ENCODE results near the gene RPP30.
"Not testable (repeated sequence)": the region's sequence is repeated elsewhere in the genome, so short reads cannot be mapped to it uniquely, and the experiment has no call there.

Gene RPP30

DNA sequence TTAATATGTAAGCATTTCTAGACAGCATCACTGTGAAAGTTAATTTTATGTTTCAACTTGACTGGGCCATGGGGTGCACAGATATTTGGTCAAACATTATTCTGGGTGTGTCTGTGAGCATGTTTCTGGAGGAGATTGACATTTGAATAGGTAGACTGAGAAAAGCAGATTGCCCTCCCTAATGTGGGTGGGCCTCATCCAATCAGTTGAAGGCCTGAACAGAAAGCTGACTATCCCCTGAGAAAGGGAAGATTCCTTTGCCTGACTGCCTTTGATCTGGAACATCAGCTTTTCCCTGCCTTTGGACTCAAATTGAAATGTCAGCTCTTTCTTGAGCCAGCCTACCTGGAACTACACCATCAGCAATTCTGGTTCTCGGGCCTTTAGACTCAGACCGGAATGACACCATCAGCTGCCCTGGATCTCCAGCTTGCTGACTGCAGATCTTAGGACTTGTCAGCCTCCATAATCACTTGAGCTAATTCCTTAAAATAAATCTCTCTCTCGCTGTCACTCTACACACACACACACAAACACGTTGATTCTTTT is 5.7 kb upstream of the RPP30 start:
- in situ Hi-C loops (cut with MboI; ENCODE audit: low sequenced_read_pairs) = loop anchor here (25.0 kb wide), 1 partner anchor 1079 kb away; no protein-coding TSS in a partner anchor

DNA sequence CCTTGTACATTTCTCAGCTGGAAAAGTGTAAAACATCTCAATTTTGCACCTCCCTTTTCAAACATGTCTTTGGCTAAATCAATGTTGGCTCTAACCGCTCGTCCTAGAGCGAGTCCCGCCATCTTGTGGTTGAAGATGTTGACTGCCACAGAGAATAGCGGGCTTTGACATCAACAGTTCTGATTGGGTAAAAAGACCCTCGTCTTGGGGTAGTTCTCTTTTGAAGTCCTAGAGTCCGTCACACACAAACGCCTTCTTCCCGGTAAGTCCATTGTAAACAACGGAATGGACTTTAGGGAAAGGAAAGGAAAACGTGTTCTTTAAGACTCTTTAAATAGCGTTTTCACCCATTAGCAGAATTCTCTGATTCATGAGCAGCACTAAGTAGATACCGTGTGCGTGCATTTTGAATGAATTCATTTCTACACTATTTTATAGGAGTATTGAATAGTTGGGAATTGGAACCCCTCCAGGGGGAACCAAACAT is 452 bp upstream of the RPP30 start:
- in situ Hi-C loops (cut with MboI; ENCODE audit: low sequenced_read_pairs) = loop anchor here (25.0 kb wide), 1 partner anchor 1084 kb away; no protein-coding TSS in a partner anchor

DNA sequence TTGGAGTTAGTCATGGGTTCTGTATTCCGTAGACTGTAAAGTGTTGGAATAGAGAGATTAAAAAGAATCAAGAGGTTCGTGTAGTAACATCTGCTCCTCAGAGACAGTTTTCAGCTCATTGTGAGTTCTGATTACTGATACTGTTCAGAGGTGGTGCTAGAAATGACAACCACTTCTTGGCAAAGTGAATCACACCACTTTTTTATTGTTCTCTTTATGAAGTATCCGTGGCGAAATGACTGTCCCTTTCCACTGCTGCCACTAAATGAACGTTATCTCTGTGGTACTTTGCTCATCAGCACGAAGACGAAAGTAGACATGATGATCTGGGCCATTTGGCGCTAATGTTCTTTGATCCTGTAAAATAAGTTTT is 860 bp downstream of the RPP30 start:
- in situ Hi-C loops (cut with MboI; ENCODE audit: low sequenced_read_pairs) = loop anchor here (25.0 kb wide), 1 partner anchor 1085 kb away; no protein-coding TSS in a partner anchor

DNA sequence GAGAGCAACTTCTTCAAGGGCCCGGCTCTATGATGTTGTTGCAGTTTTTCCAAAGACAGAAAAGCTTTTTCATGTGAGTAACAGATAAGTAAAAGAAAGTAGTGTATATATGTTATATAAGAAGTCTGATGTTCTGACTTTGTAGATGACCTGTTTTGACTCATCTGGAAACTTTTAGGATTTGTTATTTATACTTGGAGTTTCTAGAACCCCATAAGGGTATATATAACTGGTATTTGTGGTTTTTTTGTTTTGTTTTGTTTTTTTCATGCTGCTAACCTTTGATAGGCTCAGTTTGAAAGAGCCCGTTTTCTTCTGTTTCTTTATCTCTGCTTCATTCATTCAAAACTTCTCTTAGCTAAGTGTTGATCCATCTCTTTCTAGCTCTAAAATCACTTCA is 7.3 kb downstream of the RPP30 start:
- in situ Hi-C loops (cut with MboI; ENCODE audit: low sequenced_read_pairs) = no loop called here

DNA sequence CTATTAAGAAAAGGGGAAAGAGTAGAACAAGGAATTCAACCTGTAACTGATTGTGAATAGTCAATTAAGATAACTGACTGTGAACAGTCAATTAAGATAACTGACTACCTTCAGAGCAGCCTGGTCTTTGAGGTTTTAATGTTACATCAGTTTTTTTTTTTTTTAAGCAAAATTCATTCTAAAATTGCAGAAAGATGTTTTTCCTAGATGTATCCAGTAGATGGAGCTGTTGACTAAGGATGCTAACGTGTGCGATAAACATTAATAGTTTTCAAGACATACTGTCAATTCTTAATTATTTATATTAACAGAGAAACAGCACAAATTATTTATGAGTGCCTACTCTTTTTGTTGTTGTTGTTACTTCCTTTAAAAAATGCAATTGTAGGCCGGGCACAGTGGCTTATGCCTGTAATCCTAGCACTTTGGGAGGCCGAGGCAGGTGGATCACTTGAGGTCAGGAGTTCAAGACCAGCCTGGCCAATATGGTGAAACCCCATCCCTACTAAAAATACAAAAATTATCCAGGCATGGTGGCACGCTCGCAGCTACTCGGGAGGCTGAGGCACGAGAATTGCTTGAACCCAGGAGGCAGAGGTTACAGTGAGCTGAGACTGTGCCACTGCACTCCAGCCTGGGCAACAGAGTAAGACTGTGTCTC is 8.4 kb downstream of the RPP30 start:
- in situ Hi-C loops (cut with MboI; ENCODE audit: low sequenced_read_pairs) = not testable (repeated sequence)

DNA sequence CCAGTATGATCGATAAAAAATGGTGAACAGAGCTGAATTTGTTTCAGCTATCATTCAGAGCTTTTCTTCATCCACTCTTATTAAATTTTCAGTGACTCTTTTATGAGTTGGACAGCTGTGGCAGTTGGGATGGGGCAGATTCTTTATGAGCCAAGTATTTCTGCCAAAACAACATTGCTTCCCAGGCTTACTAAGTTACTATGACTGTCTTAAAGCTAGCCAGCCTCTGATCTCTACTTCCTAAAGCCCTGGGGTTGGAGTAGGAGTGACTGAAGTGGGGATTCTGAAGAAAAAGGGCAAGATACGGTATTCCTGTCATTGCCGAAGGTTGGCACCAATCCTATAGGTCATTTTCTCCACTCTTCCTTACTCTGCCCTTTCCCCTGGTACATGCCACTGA is 12.7 kb downstream of the RPP30 start:
- in situ Hi-C loops (cut with MboI; ENCODE audit: low sequenced_read_pairs) = no loop called here

DNA sequence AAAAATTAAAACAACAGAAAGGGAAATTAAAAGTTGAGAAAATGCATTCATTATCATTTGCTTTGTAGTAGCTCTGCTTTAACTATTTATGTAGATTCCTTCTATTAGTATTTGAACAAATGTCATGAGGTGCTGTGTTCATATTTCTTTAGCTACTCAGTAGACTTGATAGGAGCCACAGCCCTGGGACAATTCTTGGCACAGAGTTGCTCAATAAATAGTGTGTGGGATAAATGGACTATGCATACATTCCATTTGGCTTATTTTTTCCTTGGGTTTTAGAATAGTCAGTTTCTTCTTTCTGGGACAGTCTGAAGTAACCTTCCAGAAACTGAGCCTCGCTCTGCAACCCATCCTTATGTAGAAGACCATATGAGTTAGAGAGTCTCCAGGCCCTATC is 13.4 kb downstream of the RPP30 start:
- in situ Hi-C loops (cut with MboI; ENCODE audit: low sequenced_read_pairs) = no loop called here

DNA sequence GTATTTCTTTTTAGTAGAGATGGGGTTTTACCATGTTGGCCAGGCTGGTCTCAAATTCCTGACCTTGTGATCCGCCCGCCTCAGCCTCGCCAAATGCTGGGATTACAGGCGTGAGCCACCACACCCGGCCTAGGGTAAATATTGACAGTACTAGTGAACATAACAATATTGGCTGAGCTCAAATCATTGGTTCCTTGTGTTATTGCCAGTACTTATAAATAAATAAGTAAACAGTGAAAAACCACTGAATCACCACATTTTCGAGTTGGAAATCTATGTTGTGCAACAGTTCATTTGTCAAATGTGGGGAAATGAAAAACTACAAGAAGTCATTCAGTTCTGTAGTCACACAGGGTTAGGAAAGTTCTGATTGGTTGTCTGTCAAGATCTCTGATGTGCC is 15.8 kb downstream of the RPP30 start:
- in situ Hi-C loops (cut with MboI; ENCODE audit: low sequenced_read_pairs) = no loop called here

DNA sequence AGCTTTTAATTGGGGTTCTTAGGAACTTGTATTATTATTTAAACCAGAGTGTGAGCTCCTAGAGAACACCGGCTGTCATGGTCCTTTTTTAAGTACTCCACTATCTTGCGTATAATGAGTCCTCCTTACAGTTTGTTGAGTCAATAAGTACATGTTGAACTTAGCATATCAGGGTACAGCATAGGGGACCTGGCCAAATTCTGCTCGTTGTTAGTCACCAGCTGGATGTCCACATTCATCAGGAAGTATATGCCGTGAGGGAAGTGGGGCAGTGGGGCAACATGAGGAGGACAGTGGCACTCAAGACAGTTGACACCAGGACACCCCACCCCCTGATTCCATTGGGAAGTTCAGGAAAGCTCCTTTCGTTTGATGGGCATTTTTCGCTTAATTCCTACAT is 16.6 kb downstream of the RPP30 start:
- in situ Hi-C loops (cut with MboI; ENCODE audit: low sequenced_read_pairs) = no loop called here

DNA sequence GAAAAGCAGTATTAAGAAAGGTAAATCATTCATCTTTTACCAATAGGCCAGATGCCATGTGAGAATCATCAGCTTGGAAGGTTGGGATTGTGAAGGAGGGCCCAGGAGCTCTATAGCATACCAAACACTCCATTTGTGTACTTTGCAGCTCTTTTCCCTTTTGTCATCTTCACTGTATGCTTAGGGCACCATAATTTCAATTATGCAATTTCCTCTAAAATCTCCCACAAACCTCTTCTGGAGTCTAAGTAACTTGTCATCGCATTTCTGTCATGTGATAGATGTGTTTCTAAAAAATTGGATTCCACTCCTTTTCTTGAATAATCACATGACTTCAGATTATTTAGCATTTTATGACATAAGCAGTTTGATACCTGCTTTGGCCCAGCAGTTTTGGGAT is 17.9 kb downstream of the RPP30 start:
- in situ Hi-C loops (cut with MboI; ENCODE audit: low sequenced_read_pairs) = no loop called here

DNA sequence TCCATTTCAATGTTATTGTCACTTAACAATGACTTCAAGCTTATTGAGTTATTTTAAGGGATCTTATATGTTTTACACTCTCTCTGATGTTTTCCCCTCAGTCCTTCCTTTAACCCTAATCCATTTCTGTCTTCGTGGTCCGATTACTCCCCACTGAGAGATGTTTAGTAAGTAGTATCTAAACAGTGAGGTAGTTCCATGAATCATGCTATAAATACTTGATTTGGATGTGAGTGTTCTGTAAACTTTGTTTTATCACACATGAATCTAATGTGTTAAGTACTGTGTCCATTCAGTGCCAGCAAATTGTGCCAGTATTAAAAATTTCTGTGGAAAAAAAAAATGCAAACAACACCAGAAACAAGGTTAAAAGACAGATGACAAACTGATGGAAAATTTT is 18.6 kb downstream of the RPP30 start:
- in situ Hi-C loops (cut with MboI; ENCODE audit: low sequenced_read_pairs) = no loop called here

DNA sequence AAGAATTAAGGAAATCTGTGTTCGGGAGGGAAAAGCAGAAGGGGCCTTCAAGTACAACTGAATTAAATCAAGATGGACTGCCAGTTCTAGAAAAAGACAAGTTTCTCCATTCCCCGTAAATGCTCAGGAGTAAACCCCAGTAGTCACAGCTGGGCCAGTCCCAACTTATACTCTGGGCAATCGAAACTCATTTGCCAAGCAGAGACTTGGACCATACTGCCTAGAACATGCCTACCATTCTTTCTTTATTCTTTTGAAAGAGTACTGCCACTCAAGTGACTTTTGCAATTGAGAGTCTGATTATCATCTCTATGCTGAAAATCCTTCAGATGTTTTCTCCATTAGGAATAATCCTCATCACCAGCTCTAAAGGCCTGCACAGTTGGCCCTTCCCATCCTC is 21.4 kb downstream of the RPP30 start:
- in situ Hi-C loops (cut with MboI; ENCODE audit: low sequenced_read_pairs) = no loop called here

DNA sequence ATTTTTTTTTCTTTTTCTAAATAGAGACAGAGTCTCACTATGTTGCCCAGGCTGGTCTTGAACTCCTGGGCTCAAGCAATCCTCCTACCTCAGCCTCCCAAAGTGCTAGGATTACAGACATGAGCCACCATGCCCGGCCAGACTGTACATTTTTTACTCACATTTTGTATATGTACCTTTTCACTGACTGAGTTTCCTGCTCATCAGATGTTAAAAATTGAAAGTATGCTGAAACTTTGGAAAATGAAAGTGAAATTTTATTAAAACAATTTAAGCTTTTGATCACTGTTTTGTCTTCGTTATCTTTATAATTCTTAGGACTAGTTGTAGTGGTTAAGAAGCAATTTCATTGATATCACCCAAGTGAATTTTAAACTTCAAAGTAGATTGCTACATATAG is 25.1 kb downstream of the RPP30 start:
- in situ Hi-C loops (cut with MboI; ENCODE audit: low sequenced_read_pairs) = not testable (repeated sequence)

DNA sequence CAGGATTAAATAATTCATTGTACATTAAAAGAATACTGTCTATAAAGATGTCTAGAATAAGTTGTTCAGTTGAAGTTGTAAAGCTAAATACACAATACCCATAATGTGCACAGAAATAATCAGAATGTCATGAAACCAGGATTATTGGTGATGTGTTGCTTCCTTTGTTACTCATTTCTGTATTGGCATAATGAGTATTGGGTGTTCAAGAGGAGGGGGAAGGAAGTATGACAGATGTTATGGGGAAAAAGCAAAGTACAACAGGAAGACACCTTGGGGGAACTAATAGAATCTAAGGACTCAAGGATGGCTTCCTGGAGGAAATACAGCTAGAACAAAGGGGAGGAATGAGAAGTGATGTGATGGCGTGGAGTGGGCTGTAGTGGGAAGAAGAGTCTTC is 34.2 kb downstream of the RPP30 start:
- in situ Hi-C loops (cut with MboI; ENCODE audit: low sequenced_read_pairs) = loop anchor here (25.0 kb wide), 1 partner anchor 331 kb away; no protein-coding TSS in a partner anchor

DNA sequence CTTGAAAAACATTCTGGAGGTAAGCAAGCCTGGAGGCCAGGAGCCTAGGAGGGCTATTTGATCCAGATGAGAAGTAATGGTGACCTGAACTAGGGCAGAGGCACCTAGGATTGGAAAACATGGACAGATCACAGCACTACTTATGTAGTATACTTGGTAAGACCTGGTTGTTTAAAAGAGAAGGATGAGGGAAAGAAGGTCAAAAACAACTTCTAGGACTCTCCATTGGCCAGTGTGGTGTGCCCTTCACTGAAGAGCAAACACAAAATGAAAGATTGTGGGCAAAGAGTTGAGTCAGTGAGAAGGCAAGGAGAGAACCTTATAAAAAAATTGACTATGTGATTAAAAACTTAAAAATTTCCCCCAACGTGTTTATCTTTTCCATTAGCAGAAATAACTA is 34.8 kb downstream of the RPP30 start:
- in situ Hi-C loops (cut with MboI; ENCODE audit: low sequenced_read_pairs) = loop anchor here (25.0 kb wide), 1 partner anchor 331 kb away; no protein-coding TSS in a partner anchor

DNA sequence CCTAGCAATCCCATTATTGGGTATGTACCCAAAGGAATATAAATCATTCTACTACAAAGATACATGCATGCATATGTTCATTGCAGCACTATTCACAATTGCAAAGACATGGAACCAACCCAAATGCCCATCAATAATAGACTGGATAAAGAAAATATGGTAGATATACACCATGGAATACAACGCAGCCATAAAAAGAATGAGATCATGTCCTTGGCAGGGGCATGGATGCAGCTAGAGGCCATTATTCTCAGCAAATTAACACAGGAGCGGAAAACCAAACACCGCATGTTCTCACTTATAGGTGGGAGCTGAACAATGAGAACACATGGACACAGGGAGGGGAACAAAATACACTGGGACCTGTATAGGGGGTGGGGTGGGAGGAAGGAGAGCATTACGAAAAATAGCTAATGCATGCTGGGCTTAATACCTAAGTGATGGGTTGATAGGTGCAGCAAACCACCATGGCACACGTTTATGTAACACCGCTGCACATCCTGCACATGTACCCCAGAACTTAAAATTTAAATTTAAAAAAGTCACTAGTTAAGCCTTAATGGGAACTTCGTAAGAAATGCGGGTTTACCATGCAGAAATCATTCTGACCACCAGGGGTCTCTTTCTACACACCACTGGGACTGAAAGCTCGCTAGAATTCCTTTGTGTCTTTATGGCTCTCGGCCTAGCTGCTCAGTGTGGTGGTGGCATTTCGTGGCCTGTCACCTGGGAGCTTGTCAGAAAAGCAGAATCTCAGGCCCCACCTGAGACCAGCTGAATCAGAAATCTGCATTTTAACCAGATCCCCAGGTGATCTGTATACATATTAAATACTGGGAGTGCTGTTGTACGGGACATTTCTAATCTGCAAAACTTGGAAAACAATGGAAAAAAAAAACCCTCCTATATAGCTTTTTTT is 39.6 kb downstream of the RPP30 start:
- in situ Hi-C loops (cut with MboI; ENCODE audit: low sequenced_read_pairs) = loop anchor here (25.0 kb wide), 1 partner anchor 326 kb away; no protein-coding TSS in a partner anchor

DNA sequence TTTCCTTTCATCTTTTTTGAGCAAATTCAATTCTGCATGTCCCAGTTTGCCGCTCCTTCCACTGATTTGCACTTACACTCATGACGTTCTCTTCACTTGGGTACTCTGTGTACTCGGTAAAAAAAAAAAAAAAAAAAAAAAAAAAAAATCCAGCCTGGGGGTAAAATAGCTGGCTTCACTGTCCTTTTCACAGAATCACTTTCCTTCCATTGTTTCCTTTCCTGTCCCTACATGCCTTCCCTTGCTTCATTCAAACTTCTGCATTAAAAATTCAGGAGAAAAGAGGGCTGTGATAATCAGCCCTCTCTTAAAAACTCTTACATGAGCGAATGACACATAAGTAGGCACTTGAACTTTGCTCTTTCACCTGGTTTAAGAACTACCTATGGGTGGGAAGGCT is 40.4 kb downstream of the RPP30 start:
- in situ Hi-C loops (cut with MboI; ENCODE audit: low sequenced_read_pairs) = loop anchor here (25.0 kb wide), 1 partner anchor 325 kb away; no protein-coding TSS in a partner anchor

DNA sequence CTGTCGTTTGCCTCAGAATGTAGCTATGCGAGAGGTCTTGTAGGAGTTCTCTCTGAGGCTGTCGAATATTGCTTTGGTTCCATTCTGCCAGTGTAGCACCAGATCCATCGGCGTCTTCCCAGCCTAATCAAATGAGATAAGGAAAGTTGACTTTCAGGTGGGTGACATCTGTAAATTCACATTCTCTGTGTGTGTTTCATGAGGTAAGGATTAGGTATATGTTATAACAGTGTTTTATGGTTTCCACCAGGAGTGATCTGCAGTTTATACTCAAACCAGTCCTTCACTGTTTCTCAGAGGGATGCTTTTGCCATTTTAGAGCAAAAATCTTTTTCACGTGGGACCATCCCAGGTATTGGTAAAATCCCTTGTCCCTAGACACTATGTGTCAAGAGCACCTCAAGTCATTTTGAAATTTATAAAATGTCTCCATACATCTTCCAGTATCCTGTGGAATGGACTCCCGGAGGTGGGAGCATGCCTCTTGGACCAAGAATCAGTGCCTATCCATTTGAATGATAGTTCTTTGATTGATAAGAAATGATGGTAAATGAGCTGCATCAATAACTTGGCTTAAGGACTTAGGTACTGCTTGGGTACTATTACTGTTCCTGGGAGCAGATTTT is 41.2 kb downstream of the RPP30 start:
- in situ Hi-C loops (cut with MboI; ENCODE audit: low sequenced_read_pairs) = loop anchor here (25.0 kb wide), 1 partner anchor 324 kb away; no protein-coding TSS in a partner anchor

DNA sequence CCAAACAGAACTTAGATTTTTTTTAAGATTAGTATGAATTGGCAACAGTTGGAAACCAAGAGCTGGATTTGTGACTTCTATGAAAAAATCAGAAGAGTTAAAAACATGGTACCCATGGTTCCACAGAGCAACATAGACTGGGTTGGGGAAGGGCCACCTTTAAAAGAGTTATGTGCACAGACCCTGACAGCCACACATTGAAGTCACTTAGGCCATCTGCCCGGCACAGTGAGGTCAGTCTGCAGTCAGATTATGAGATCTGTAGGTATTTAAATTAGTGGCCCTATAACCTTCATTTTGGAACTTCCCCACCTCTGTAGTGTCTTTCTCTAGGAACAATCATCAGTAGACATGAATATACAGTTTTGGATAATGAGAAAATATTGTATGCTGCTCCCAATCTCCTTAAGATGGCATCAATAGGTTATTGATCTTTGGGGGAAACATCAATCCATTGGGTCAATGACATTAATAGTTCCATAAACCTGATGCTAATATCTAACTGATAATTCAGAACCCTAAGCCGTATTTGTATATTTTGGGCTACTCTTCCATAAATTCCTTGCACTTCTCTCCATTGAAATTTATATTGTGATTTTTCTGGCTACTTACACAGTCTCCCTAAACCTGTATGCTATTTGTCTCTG is 42.1 kb downstream of the RPP30 start:
- in situ Hi-C loops (cut with MboI; ENCODE audit: low sequenced_read_pairs) = loop anchor here (25.0 kb wide), 1 partner anchor 323 kb away; no protein-coding TSS in a partner anchor
